DMS 273 (cell line): Measurements from ENCODE around the gene AGT.
"Not testable (repeated sequence)": the region's sequence is repeated elsewhere in the genome, so short reads cannot be mapped to it uniquely, and the experiment has no call there.

ENCODE experiments used
- DNase-seq: peaks from one replicate; lab custom pipeline; 2025; ENCODE audit not compliant: unreplicated experiment; lab: John Stamatoyannopoulos, UW

The AGT gene

GRCh38 chr1:230744382-230744781 is 30.5 kb upstream of the AGT start:
- DNase-seq, result peak; percentile 42

GRCh38 chr1:230743899-230744298 is 30.0 kb upstream of the AGT start:
- DNase-seq, result peak; percentile 74

DNA sequence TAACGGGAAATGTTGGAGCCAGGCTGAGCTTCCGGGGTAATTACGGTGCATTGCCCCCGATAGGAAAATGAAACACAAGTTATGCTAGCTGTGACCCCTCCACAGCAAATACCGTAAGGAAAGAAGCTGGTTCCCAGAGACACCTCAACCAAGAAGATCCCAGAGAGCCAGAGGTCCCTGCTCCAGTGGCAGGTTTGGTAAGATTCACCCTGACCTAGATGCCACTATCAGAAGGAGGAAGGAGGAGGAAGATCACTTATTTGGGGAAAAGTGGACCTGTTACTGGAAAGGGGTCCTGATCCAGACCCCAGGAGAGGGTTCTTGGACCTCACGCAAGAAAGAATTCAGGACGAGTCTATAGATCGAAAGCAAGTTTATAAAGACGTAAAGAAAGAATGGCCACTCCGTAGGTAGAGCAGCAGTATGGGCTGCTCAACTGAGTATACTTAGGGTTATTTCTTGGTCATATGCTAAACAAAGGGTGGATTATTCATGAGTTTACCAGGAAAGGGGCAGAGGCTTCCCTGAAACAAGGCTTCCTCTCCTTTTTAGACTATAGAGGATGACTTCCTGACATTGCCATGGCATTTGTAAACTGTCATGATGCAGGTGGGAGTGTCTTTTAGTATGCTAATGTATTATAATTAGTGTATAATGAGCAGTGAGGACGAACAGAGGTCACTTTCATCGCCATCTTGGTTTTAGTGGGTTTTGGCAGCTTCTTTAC is 25.8 kb upstream of the AGT start:
- no peak for DNase-seq

- DNase-seq, result no peak
Measured at GRCh38 chr1:230737622-230738262, 23.8 kb upstream of the AGT start.

DNA sequence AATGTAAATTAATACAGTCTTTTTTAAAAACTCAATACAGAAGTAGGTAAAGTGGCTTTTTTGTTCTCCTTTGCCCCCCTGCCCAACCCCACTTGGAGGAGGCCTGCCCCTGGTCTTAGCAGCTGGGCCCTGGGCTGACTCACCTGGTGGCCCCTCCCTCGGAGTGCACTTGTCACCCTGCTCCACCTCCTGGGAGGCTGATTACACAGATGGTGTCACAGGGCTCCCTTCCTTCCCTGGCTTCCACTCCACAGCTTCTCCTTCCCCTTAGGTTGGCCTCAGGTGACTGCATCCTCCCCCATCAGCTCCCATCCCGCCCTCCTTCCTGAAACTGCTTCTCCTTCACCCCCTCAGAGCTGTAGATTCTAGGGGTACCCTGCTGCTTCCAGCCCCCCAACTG is 21.5 kb upstream of the AGT start:
- DNase-seq, result peak; percentile 15

DNA sequence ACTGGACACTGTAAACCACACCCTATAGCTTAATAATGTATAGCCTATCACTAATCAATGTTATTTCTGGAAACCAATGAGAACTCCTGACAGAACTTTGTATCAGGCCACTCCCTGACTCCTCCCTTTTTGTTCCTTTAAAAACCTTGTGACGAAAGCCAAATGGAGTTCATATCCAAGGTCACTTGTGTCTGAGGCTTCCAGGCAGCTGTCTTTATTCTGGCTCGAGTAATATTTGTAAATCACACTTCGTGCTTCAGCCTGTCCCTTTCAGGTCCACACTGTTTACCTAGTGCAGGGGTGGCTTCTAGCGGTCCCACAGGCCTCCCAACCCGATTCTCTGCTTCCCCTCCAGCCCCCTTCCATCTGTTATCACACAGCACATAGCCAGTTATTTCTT is 17.1 kb upstream of the AGT start:
- DNase-seq, result peak; percentile 27

DNA sequence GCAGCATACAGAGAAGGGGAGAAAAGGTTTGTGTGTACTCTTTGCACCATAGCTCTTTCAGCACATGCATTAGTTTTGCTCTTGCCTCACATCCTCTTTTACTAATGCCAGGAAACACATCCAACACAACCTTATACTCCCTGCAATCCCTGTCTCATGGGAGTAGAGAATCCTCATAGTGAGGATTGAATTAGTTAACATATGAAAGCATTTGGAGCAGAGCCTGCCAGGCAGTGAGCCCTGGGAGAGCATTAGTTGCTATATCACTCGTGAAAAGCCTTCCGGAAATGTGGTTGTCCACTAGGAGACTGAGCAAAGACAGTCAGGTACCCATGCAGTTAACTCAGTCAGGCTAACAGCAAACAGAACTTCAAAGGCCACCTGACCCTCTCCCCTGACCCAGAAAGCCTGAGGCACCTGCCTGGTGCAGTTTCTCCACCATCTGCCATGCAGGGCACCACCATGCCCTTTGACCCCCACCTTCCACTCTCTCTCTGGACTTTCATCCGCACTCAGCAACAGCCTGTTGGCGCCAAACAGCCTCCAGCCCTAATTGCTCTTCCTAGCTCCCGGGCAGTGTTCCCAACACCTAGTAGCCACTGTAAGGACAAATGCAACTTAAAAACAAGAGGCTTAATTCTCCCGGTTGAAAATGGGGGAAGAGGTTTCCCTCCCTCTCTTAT is 14.9 kb upstream of the AGT start:
- DNase-seq, result peak; percentile 39

DNA sequence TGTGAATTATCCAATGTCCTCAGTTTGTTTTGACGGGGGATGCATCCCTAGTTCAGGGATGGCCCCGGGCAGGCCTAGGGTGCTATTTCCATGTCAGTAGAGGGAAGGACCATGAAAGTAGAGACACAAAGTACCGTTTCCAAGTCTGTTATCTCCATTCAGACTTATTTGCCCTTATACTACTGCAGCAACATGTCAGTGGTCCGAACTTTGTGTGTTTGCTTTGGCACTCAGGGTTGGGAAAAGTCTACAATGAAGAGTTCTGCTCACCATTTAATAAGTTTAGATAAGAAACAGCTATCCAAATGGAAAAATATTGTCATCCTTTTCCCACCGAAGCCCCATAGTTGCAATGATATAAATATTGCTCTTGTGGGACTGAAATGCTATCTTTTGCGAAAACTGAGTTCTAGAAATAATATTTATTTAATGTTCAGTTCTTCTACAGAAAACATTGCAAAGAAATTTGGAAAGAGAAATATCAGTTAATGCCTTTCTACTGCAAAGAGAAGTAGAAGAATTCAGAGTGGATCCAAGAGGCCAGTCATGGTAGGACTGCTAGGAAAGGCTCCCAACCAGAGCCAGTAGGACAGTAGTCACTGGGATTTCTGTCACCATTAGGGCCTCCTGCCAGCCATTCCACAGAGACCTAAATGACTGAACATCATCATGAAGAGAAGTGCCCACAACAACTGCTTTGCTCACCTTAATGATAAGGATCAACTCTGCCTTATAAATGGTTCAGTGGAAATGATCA is 11.5 kb upstream of the AGT start:
- no peak for DNase-seq

DNA sequence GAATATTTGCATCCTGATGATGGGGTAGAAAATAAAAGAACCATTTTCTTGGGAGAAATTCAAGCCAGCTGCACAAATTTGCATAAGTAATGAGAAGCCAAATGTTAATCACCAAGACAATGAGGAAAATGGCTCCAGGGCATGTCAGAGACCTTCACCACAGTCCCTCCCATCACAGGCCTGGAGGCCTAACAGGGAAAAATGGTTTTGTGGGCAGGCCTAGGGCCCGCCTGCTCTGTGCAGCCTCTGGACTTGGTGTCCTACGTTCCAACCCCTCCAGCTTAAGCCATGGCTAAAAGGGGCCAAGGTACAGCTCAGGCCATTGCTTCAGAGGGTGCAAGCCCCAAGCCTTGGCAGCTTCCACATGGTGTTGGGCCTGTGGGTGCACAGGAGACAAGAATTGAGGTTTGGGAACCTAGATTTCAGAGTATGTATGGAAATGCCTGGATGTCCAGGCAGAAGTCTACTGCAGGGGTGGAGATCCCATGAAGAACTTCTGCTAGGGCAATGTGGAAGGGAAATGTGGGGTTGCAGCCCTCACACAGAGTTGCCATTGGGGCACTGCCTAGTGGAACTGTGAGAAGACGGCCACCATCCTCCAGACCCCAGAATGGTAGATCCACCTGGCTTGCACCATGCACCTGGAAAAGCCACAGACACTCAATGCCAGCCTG is 8.1 kb upstream of the AGT start:
- not testable (repeated sequence) for DNase-seq

DNA sequence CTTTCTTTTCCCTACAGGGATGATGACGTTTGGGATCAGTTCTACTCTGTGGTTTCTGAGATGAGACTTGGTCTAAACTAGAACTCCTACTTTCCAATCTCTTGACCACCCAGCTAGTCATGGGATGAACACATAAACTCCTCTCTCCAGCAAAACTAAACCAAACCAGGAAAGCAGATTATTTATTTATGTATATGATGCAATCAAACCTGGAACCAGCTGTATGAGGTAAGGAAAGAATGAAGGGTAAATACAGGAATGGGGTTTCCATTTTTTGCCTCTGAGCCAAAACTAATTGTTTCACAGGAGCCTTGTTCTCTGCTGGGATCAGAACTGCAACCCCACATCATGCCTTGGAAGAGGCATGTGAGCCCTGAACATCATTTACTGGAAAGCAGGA is 3.3 kb upstream of the AGT start:
- no peak for DNase-seq

DNA sequence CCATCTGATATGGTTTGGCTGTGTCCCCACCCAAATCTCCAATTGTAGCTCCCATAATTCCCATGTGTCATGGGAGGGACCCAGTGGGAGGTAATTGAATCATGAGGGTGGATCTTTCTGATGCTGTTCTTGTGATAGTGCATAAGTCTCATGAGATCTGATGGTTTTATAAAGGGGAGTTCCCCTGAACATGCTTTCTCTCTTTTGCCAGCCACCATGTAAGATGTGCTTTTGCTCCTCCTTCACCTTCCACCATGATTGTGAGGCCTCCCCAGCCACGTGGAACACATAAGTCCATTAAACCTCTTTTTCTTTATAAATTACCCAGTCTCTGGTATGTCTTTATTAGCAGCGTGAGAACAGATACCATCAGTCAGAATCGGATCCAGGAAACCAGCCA is 2.5 kb upstream of the AGT start:
- not testable (repeated sequence) for DNase-seq

DNA sequence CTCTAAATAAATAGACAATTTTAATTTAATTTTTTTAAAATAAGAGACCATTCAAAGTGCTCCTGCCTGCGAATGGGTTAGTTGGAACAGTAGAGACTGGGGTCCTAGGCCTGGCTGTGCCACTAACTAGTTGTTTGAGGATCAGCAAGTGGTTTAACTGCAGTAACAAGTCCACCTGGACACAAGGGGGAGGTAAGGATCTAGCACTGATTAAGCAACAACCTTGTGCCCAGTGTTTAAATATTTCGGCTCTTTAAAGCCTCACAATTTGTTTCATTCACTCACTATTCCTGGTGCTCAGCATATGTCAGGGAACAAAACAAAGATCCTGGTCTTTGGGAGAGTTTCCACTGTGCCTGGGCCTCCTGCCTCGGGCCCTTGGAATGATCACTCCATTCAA is 1.6 kb upstream of the AGT start:
- DNase-seq, result peak; percentile 28

DNA sequence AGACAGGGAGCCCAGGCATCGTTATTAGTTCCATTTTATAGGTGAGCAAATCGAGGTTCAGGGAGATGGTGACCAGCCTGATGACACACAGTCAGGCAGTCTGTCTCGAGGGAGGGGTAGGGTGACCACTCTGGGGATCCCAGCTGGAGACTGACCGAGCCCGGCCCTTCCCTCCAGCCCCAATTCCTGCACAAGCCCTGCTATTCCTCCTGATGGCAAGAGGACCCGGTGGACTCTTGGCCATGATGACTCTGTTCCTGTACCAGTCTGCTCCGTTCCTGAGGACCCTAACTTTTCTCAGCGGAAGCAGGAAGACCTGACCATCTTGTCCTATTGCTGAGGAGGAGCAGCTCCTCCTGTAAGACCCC is 391 bp downstream of the AGT start:
- no peak for DNase-seq

DNA sequence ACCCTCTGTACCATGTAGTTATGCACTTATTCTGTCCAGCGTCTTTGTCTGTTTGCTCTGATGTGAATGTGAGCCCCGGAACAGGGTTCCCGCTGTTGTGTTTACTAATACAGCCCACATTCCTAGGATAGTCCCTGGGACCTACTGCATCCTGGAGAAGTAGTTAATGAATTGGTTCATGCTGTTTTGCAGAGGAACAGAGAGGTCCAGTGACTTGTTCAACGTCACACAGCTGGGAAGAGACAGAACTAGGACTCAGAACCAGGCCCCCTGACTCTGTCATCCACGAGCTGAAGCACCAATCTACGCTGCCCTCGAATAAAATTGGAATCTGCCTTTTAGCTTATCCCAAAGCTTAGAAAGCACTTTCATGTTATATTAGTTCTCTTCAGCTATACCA is 784 bp downstream of the AGT start:
- no peak for DNase-seq

- DNase-seq, result no peak
Measured at GRCh38 chr1:230712470-230712942, 1.4 kb downstream of the AGT start.

DNA sequence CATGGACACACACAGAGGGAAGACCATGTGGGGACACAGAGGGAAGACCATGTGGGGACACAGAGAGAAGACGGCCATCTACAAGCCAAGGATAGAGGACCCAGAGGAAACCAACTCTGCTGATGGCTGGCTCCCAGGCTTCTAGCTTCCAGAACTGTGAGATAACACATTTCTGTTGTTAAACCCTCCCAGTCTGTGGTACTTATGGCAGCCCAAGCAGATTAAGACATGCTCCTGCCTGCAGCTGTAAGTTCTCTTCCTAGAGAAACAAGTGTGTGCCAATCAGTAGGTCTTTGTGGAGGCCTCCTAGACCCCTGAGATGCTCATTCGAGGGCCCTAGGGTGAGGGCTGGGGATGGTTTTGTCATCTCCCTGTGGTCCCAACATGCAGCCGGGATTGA is 2.7 kb downstream of the AGT start:
- no peak for DNase-seq

- DNase-seq, result no peak
Measured at GRCh38 chr1:230710543-230710904, 3.4 kb downstream of the AGT start.

DNA sequence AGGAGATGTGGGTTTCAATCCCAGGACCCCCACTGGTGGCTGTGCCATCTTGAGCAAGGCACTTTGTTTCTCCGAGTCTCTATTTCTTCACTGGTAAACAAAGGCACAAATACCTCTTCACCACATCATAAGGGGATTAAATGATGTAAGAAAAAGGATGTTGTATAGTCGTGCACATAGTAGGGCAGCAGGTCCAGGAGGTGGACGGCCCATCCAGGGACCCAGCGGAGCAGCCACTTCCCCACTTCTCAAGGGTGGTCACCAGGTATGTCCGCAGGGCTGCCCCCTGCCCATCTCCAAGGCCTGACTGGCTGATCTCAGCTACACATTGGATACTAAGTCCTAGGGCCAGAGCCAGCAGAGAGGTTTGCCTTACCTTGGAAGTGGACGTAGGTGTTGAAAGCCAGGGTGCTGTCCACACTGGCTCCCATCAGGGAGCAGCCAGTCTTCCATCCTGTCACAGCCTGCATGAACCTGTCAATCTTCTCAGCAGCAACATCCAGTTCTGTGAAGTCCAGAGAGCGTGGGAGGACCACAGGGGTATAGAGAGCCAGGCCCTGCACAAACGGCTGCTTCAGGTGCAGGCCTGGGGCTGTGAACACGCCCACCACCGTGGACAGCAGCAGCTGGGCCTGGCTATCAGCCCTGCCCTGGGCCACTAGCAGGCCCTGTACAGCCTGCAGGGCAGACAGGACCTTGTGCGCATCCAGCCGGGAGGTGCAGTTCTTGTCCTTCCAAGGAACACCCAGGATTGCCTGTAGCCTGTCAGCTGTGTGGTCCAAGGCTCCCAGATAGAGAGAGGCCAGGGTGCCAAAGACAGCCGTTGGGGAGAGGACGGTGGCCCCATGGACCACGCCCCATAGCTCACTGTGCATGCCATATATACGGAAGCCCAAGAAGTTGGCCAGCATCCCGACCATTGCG is 4.0 kb downstream of the AGT start:
- no peak for DNase-seq

DNA sequence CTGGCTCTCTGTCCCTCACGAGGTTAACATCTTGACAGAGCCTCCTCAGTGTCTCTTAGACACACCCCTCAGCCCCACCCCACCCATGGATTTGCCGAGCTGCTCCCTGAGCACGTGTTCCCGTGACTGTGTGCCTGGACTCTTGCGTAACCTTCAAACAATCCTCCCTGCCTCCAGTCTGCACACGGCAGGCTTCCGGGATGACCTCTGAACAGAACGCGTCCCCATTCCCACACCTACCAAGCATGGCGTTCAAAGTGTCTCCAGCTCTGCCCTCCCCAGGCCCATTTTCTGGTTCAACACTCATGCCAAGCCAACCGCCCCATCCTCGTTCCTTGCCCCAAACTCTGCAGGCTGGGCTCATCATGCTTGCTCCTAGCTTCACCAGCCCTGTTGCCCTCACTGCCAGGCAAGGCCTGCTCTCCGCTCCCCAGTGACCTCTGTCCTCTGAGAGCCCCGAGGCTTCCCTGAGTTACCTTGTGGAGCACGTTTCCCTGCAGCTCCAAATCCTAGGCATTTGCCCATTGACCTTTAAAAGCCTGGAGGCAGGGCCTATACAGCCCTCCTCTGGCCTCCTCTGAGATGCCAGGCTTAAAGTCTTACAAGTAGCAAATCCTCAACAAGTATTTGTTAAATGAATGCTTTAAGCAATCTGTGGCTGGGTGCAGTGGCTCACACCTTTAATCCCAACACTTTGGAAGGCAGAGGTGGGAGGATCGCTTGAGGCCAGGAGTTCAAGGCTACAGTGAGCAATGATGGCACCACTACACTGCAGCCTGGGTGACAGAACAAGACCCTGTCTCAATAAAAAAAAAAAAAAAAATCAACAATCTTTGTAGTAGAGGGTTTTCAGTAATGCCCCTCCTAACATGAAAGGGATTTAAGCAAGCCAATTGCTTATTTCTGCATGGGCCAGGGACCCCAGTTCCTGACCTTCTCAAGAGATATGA is 5.0 kb downstream of the AGT start:
- DNase-seq, result no peak
